CMK (cell line): Measurements from ENCODE around the gene HDGFL2.

Experiments used
- DNase-seq: peaks from one replicate; pipeline ENCODE4 v3.0.0-alpha.2; 2010; ENCODE audit warnings: low read depth

Gene HDGFL2

DNA sequence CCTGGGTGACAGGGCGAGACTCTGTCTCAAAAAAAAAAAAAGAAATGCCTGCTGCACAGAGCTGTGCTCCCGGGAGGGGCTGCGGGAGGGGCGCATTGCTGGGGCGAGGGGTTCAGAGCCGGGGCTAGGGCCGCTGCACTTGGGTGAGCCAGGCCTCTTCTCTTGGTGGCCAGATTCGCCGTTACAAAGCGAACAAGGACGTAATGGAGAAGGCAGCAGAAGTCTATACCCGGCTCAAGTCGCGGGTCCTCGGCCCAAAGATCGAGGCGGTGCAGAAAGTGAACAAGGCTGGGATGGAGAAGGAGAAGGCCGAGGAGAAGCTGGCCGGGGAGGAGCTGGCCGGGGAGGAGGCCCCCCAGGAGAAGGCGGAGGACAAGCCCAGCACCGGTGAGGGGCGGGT lies 27.2 kb downstream of the HDGFL2 start:
- DNase-seq: no peak

DNA sequence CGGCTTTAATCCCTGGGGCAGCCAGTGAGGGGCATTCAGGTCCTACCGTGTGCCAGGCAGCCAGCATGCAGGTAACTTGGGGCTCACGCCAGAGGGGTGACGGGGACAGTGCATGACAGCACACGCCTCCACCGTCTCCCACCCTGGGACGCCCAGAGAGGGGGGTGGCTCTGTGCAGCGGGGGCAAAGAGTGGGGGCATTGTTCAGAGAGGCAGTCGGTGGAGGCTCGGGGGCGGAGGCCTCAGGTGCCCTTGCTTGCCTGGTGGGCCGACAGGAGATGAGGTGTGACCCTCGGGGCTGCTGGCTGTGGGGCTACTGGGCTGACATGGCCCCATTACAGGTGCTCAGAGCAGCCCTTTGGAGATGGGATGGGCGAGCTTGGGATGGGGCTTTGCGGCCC lies 27.8 kb downstream of the HDGFL2 start:
- DNase-seq: no peak

- no peak for DNase-seq
Observed at GRCh38 chr19:4500841-4501591, 28.9 kb downstream of the HDGFL2 start.

GRCh38 chr19:4501691-4502090 lies 29.6 kb downstream of the HDGFL2 start:
- no peak for DNase-seq

- DNase-seq: no peak
Observed at GRCh38 chr19:4502282-4503131, 30.4 kb downstream of the HDGFL2 start.

DNA sequence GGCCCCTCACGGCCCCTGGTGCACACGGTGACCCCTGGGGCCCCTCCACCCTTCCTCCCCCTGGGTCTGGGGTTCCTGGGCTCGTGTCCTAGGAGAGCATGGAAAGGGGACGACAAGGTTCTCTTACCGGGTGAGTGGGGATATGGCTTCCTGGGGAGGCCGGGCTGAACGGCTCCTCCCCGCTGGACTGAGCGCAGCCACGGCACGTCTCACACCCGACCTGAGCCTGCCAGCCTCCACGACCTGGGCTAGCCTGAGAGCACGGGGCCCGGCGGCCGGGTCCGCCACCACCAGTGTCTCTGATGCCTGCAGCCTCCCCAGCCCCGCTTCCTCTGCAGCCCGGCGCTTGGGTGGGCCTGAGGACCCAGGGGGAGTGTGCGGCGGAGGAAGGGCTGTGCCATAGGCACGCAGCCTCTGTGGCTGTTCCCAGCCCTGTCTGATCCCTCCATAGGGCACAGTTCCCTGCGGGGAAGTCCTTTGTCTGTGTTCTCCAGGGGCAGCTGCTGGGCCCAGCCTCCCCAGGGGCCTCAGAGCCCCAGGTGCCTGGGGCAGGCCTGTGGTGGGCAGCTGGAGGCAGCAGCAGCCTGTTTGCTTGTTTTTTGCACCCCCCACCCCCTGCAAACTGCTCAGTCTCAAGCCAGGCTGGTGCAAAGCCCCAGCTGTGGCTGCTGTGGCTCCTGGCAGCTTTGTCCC lies 31.2 kb downstream of the HDGFL2 start:
- DNase-seq: no peak

GRCh38 chr19:4503825-4504170 lies 31.7 kb downstream of the HDGFL2 start:
- no peak for DNase-seq

- DNase-seq: no peak
Observed at GRCh38 chr19:4504297-4504701, 32.2 kb downstream of the HDGFL2 start.

- DNase-seq: no peak
Observed at GRCh38 chr19:4504891-4505569, 32.9 kb downstream of the HDGFL2 start.

DNA sequence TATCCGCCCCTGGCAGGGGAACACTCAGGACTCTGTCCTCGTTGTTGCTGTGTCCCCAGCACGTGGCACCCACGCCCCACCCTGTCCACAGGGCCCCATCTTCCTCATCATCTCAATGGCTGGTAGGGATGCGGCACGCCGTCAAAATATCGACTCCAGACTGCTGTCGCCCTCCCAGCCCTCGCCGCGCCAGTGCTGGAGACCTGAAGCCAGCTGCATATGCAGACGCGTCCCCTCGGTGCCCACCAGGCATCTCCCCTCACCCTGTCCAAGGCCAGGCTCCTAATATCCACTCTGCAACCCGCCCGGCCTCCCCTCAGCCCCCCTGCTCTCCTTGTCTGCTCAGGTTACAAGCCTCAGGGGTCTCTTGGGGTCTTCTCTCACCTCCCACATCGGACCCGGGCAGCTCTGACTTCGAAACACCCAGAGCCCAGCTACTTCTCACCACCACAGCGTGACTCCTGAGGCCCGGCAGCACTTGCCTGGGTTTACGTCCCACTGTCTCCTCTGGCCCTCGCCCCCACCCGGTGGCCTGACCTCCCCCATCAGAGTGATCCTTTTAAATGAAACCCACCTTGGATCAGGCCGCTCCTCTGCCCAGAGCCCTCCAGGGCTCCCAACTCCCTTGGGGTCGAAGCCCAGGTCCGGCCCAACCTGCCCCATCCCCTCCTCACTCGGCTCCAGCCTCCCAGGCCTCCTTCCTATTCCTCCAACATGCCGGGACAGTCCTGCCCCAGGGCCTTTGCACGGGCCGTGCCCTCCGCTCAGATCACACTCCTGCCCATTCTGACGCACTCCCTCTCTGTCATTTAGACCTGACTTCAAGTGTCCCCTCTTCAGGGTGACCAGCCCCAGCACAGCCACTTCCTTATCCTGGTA lies 33.7 kb downstream of the HDGFL2 start:
- no peak for DNase-seq

DNA sequence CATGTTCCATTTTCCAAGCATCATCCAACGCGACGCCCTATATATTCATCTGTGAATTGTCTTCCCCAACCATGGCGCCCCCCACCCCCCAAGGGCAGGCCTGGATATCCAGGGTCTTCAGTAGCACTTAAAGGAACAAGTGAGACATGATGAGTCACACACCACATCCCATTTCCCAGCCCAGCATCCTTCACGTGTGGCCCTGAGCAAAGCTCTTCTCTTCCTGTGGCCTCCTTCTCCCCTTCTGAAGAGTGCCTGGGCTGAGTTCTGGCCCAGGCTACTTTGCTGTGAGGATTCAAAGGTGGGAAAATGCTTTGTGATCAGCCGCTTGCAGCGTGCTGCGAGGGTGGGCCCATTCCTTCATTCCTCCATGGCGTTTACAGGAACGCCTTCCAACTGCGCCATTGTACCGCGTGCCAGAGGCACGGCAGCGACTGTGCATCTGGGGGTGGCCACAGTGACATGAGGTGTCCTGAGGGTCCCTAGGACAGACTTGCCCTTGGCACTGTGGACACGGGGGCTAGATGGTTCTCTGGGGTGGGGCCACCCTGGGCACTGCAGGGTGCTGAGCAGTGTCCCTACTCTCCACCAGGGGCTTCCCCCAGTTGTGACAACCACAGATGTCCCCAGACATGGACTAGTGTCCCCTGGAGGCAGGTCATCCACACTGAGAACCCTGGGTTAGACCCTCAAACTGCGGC lies 34.5 kb downstream of the HDGFL2 start:
- no peak for DNase-seq

DNA sequence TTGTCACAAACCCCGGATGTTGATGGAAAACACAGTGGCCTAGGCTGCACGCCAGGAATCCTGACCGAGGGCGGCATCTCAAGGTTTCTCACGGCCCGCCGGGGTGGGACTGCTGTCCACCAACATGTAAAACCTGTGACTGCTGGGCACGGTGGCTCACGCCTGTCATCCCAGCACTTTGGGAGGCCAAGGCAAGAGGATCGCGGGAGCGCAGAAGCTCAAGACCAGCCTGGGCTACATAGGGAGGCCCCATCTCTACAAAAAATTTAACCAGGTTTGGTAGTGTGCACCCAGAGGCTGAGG lies 35.0 kb downstream of the HDGFL2 start:
- DNase-seq: no peak

- DNase-seq: no peak
Observed at GRCh38 chr19:4507804-4508203, 35.7 kb downstream of the HDGFL2 start.

DNA sequence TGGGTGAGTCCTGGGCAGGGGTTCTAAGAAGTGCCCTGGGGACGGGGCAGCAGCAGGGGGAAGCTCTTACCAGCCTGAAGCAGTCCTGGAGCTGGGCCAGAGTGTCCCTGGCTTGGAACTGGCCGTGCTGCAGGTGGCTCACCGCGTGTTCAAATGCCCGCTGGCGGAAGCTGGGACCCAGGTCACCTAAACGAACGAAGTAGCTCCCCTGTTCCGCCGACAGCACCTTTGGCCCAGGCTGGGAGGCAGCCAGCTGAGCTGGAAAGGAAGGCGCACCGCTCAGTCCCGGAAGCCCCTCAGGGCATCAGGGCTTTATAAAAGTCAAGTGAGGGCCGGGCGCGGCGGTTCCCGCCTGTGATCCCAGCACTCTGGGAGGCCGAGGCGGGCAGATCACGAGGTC lies 36.6 kb downstream of the HDGFL2 start:
- no peak for DNase-seq

GRCh38 chr19:4510435-4511255 lies 38.5 kb downstream of the HDGFL2 start:
- DNase-seq: no peak

- DNase-seq: no peak
Observed at GRCh38 chr19:4511300-4512054, 39.4 kb downstream of the HDGFL2 start.

GRCh38 chr19:4512070-4512469 lies 40.0 kb downstream of the HDGFL2 start:
- no peak for DNase-seq

GRCh38 chr19:4513248-4513647 lies 41.2 kb downstream of the HDGFL2 start:
- no peak for DNase-seq

GRCh38 chr19:4515732-4516131 lies 43.6 kb downstream of the HDGFL2 start:
- no peak for DNase-seq
